ENCODE measurements around the gene SQOR.

Gene SQOR

DNA sequence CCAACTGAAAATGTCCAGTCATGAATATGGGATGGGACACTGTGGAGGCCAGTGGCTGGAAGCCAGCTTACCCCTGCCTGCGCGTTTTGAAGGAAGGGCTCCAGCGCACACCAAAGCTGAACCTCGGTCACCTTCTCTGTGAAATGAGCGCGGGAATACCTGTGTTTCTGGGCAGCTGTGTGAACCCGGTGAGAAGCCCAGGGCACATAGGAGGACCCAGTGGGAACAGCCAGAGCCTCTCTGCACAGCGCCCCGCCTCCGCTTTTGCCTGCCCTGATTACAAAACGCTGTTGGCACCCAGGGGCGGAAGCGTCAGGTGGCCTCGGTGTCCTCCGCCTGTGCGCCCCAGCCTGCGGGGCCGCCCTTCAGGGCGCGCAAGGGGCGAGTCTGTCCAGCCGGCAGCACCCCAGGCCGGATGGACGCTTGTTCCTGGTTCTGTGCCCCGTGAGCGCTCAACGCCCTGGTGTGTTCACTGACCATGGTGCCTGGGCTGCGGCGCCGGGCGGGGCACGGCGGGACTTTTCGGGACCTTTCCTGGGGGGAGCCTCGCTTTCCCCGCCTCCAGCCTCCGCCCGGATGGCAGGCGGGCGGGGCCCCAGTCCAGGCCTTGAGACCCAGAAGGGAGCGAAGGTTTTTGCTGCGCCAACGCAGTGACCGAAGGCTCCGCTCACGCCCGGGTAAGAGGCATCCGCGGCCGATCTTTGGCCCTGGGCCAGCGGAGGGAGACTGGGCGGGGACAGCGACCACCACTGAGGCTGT, at the start of gene SQOR:
SQOR (plus strand) TSS at position 598 of the 759 bp plus-strand sequence. CDS start 23,895 bp downstream, outside the sequence.
- peak; percentile 41 for DNase-seq

DNA sequence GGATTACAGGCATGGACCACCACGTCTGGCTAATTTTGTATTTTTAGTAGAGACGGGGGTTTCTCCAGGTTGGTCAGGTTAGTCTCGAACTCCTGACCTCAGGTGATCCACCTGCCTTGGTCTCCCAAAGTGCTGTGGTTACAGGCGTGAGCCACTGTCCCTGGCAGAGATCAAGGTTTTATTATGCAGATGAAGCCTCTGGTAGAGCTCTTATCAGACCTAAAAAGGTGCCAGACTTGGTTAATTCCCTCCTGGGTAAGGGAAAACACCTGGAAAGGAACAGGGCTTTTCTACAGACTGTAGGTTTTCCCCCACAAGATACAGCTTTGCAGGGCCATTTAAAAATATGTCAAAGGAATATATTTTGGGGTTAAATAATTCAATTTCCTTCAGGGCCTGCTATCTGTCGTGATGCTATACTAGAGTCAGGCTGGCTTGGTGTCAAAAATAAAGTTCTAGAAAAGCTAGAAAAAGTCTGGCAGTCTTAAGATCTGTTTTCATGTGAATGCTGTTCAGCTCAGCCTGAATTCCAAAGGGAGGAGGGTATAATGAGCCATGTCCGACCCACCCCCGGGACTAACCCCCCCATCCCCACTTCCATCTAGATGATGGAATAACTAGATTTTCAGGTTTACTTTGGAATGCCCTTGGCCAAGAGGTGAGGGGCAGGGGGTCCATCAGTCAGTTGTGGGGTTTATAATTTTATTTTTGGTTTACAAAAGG, 49.6 kb upstream of the SQOR start:
- DNase-seq, result no peak

DNA sequence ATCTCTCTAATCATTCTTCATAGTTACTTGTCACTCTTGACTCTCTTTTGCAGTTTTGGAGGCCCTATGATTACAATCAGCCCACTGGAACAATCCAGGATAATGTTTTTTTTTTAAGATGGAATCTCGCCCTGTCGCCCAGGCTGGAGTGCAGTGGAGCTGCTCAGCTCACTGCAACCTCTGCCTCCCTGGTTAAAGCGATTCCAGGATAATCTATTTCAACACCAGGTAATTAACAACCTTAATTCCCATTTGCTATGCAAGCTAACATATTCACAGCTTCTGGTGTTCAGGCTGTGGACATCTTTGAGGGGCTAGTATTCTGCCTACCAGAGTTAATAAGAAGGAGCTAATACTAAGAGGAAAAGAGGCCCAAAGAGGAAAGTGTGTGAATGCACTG, 48.7 kb upstream of the SQOR start:
- DNase-seq, result no peak

DNA sequence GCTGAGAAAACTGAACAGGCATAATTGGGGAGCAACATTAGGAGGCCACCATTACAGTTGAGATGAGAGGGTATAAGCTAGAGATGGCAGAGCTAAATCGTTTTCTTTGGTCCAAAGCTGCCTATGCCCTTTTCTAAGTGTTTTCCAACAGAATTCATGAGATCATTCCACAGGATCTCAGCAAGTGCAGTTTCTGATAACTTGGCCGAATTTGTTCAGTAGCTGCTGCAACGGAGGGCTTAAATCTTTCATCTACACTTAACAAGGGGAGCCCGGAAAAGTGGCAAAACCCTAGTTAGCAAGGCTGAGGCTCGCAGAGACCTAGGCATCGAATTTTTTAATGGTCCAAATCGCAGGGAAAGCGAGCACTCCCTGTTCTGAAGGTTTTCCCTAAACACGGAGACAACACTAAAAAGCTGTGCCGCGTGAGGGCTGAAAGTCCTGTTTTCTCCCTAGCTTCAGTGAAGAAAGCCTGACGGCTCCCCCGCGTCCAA, 48.2 kb upstream of the SQOR start:
- DNase-seq, result no peak

DNA sequence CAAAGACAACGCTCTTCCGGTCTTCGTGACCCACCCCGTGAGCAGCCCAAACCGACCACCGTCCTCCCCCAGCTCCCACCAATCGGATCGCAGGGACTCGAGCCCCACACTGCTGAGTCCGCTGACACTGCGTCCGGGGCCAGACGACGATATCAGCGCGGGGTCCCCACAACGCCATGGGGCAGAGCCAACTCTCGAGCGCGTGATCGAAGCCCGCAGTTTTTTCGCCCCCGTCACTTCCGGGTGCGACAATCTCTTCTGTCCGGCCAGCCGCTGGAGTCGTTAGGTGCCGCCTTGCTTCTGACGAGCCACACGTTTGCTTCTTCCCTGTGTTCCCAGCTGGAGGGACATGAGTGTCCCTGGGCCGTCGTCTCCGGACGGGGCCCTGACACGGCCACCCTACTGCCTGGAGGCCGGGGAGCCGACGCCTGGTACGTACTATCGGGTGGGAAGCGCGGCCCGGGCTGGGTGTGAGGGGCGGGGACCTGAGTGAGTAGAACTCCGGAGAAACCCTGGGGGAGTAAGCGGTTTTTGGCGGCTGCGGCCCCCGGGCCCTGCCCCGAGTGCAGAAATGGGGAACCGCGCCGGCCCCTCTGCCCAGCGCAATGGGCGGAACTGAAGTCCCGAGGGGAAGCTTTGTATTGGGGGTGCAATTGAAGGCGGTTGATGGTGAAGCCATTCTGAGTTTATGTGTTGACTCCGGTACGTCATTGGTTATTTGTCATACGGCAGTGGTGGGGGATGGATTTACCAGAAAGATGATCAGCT, 47.5 kb upstream of the SQOR start, which contains the start of gene BLOC1S6:
BLOC1S6 (plus strand) TSS at position 285 of the 768 bp plus-strand sequence; CDS start at position 350, 65 bp downstream.
- DNase-seq, result peak; percentile 70

DNA sequence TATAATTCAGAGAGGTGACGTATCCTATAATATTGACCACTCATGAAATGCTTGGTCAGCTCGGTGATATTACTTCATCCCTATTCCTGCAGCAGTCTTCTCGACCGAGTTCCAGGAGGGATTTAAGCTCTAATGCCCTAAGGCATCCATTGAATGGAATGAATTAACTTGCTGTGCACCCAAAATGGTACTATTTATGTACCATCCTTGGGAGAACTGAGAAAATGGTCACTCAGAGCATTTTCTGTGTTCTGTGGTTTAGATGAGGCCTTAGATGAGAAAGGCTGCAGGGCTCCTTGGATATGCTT, 47.0 kb upstream of the SQOR start:
- DNase-seq, result no peak

DNA sequence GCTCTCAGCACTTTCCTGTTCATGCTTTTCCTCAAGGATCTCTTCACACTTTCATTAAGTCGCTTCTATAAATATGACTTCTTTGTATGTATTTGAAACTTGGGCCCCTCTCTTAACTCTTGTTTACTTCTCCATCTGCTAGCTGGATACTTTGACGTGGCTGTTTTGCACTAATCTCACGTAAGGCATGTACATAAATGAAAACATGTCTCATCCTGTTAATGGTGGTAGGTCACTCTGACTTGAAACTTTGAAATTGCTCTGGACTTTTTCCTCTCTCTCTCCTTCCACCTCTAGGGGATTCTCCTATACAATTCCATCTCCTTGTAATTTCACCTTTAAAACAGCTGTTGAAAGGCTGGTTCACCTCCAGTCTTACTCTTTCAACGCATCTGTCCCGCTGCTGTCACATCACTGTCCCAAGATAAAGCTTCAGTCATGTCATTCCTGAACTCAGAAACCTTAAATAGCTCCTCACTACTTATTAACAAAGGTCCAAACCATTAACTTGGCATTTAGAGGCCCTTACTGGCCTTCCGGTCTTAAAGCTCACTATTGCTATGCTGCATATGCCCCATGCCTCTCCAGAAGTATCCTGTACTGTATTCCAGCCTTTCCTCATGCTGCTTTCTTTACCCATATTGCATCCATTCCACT, 46.5 kb upstream of the SQOR start:
- DNase-seq, result no peak

DNA sequence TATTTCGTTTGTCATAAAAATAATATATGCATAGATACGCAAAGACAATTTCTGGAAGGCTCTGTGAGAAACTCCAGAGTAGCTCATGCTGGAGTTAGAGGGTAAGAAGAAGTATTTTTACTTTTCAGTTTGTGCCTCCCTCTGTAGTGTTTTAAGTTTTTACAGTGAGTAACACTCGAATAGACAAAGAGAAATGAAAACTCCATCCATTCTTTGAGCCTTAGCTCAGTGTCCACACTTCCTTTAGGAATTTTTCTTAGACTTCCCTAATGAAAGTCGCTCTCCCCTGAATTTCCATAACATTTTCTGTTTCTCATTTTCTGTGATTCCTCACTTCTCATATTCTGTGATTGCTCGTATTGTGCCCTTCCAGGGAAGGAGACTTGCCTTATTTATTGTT, 45.6 kb upstream of the SQOR start:
- DNase-seq, result no peak

DNA sequence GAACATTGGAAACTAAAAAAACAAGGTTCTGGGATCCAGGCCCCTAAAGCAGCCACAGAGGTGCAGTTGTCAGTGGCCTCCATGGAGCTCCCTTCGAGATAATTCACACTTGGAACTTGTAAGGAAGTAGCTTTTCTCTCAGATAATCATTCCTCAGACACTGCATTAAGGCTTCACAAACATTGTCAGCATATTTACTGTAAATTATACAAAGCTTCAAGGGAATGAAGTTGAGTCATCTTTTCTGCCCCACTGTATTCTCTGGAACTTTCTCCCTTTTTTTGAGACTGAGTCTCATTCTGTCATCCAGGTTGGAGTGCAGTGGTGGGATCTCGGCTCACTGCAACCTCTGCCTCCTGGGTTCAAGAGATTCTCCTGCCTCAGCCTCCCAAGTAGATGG, 40.5 kb upstream of the SQOR start:
- no peak for DNase-seq

DNA sequence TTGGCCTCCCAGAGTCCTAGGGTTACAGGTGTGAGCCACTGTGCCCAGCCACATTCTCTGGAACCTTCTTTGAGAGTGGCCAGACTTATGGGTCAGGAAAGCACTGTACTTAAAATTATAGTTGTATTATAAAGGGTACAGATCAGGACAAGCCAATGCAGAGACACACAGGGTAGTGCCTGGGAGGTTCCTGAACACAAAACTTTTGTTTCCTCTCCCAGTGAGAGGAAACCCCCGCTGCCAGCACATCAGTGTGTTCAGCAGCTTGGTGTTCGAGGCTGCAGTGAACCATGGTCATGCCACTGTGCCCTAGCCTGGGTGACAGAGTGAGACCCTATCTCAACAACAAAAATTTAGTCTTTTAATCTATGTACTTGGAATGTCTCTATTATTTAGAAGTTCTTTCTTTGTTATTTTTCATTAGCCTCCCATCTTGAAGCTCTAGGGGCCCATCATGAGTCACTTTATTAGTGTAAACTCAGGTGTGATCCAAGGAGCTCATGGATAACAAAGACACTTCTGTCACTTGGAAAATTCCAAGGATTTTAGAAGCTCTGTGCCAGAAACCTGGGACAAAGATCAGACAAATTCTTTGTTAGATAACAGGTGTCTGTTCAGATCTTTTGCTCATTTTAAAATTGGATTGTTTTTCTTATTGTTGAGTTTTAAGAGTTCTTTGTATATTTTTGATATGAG, 39.8 kb upstream of the SQOR start:
- DNase-seq, result no peak

DNA sequence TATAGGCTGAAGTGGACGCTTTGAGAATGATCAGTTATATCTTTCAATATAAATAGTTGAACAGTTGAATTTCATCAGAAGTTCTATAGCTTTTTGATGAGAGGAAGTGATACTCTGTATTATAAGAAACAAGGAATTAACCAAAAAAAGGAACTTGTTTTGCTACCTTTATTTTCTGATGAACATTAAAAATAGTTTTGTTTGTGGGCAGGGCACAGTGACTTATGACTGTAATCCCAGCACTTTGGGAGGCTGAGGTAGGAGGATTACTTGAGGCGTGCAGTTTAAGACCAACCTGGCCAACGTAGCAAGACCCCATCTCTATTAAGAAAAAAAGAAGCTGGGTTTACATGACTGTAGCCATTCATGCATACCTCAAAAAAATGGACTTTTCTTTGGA, 30.9 kb upstream of the SQOR start:
- DNase-seq, result no peak

DNA sequence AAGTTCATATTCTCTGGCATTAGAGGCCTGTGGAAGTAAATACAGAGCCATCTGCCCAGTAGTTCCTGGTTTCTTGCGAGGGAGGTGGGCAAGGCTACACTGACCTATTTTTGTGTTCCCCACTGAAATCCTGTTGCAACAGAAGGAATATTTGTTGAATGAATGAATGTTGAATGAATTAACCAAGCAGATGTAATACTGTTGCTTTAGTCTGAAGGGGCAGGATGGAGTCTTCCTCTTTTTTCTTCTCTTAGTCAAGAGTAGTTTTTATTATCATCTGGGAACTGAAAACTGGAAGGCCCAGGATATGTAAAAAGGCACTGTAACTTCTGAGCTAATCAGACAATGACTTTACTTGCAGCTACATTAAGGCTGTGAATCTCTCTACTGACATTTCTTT, 30.5 kb upstream of the SQOR start:
- DNase-seq, result no peak

DNA sequence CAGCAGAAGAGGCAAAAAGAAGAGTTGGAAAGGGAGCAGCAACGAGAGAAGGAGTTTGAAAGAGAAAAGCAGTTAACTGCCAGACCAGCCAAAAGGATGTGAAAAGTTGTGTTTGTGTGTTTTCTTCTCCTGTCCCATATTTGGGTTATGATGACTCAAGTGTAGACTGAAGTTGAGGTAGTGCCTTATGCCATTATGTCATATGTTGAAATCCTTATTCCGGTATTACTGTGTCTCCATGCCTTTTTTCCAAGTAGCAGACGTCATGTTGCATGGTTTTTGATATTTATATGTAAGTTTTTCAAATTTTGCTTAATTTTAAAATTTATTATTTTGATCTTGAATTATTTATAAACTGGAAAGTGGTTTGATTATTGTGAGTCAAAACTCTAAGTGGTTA, 28.4 kb upstream of the SQOR start:
- no peak for DNase-seq

DNA sequence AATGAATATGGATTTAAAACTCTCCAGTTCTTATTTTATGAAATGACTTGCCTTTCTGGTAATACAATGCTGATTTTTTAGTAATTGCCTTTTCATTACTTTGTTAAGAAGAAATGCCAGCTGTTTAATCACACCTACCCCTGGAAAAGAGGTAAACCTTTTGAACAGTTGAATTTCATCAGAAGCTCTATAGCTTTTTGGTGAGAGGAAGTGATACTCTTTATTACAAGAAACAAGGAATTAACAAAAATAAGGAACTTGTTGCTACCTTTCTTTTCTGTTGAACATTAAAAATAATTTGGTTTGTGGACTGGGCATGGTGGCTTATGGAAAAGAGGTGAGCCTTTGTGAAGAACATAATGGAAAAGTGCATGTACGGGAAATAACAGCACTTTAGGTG, 28.0 kb upstream of the SQOR start:
- DNase-seq, result no peak

DNA sequence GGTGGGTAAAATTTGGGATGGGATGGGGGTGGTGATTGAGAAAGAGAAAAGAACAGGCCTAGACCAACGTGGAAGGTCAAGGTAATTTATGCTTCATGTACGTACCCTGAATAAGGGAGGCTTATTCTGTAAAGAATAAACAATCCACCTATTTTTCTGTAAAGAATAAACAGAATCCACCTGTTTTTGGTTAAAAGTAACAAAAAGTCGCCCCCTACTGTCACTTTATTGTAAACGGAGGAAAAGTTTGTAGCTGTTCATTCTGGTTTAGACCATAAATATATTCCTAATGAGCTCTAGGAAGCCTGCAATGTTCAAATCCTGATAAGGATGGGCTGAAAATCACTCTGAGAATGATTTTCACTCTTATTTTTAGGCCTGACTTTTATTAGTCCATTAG, 23.5 kb upstream of the SQOR start:
- no peak for DNase-seq

DNA sequence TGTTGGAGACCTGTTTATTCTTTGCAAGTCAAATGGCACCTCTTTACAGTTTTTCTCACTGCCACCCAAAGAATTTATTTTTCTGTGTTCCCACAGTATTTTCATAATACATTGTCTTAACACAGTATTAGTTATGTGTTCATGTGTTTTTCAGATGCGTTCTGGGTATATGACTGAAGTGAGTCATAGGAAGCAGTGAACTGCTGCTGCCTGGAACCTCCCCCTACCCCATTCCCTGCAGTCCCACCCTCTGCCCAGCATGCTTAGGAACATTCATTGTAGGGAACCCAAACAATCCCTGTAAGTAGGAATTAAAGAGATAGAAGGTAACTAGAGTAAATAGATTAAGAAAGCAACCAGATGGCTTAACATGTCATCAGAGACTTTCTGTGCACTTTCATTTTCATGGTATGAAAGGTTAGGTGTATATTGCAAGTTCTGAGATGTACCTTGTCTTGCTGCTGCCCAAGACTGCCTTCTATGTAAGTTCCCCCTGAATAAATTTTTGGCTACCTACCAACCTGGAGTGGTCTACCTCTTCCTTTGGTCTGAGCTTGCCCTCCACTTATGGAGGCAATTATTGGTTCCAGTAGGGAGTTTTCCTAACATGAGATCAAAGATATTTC, 21.9 kb upstream of the SQOR start:
- DNase-seq, result no peak

DNA sequence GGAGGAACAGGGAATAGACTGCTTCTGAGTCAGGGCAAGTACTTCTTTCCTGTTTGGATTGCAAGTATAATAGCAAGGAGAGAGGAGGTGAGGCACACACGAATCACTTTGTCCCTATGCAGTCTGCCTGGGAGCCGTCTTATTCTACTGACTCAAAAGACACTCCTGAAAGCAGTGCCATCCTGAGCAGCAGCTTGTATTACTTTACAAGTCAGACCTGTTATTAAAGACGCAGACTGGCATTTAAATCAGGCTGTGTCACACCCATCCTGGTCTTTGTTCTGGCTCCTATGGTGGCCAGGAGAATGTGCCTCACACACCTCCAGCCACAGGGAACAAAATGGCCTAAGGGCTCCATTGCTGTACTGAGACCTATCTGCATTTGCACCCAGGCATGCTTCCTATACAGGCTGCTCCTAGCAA, 17.9 kb upstream of the SQOR start:
- no peak for DNase-seq

DNA sequence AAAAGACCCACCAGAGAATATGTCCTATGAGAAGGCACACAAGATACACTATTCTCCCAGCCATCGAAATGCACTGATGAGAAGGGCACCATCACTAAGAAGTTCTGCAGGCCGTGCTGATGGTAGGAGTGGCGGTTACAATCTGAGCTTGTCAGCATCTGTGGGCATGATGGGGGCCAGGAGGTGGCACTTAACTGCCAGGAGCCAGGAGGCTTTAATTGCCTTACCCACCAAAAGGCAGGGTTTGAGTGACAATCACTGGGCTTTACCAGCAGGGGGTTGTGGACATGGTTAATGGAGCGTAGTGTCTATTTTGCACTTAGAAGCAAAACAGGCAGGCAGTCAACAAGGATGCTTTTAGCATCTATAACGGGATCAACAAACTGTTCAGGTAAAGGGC, 16.0 kb upstream of the SQOR start:
- DNase-seq, result no peak

DNA sequence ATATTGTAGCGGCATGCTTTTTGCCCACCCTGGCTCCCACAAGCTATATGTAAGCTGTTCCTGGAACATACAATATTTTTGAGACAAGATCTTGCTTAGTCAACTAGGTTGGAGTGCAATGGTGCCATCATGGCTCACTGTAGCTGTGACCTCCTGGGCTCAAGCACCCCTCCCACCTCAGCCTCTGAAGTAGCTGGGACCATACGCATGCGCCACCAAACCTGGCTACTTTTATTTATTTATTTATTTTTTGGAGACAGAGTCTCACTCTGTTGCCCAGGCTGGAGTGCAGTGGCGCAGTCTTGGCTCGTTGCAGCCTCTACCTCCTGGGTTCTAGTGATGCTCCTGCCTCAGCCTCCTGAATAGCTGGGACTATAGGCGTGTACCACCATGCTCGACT, 6.7 kb upstream of the SQOR start:
- DNase-seq, result no peak

DNA sequence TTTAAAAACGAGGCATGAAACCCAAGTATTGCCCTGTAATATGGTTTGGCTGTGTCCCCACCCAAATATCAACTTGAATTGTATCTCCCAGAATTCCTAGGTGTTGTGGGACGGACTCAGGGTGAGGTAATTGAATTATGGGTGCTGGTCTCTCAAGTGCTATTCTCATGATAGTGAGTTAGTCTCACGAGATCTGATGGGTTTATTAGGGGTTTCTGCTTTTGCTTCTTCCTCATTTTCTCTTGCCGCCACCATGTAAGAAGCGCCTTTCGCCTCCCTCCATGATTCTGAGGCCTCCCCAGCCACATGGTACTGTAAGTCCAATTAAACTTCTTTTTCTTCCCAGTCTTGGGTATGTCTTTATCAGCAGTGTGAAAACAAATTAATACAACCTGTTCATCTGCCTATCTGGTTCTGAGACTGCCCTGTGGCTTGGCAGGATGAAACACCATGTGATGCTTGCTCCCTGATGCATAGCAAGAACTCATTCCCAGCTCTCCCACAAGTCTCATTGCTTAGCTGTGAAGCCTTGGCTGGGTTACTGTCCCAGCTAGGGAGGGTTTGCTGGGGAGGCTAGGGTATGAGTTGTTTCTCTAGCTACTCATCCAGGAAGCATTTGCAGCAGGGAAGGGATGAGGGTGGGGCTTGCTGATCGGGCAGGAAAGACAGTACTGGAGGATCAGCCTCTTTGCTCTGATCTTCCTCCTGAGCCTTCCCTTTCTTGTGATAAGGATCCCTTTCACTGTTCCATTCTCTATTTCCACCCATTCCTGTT, 3.7 kb upstream of the SQOR start:
- DNase-seq, result no peak

DNA sequence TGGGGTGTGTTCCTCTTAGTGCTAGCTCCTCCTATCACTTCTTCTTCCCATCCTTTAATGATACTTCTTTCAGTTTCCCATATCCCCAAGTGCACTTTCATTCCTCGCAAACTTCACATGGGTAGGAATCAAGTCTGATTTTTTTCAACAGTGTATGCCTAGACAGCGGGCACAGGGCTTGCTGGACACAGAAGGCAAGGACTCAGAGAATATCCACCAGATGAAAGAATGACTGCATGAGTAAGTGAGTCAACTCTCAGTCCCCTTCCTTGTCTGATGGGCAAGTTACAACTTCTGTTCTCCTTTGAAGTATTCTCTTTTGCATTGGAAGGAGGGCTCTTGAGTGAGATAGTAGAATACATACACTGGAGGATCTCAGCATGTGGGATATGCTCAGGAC, 3.1 kb upstream of the SQOR start:
- DNase-seq, result no peak
